ACHN (cell line): ENCODE data around the gene ST14.

ENCODE experiments used
- DNase-seq: peaks from one replicate; pipeline ENCODE4 v3.0.0-alpha.2; 2015
- in situ Hi-C: cut with HindIII; loops from 2 replicates; pipeline ENCODE4 v1.10.0; 2017; ENCODE audit warnings: low sequenced_read_pairs, low pct_ligation_motif_present, low pct_unique_long_range_greater_than_20kb

The ST14 gene

DNA sequence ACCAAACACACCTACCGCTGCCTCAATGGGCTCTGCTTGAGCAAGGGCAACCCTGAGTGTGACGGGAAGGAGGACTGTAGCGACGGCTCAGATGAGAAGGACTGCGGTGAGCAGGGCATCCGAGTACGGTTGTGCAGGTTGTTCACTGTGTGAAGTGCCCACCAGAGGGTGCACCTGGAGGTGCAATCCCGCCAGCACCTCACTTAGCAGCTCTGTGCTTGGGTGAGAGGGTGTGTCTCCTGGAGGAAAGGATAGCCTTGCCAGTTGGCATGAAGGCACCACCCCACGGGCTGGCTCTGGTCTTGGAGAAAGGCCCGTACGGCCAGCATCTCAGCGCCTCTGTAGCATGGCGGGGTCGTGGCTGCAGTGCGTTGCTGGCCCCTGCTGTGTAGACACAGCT is 39.4 kb downstream of the ST14 start:
- in situ Hi-C loops = no loop called here
- no peak for DNase-seq

DNA sequence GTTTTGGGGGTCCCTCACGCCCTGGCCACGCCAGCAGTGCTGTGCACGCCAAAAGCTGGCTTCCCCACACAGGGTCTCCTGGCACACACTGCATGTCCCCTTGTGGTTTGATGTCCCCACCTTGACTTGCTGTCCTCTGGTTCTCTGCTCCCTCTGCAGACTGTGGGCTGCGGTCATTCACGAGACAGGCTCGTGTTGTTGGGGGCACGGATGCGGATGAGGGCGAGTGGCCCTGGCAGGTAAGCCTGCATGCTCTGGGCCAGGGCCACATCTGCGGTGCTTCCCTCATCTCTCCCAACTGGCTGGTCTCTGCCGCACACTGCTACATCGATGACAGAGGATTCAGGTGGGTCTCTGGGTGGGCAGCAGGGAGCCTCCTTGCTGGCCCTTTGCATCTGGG is 40.2 kb downstream of the ST14 start:
- no peak for DNase-seq
- in situ Hi-C loops = no loop called here

DNA sequence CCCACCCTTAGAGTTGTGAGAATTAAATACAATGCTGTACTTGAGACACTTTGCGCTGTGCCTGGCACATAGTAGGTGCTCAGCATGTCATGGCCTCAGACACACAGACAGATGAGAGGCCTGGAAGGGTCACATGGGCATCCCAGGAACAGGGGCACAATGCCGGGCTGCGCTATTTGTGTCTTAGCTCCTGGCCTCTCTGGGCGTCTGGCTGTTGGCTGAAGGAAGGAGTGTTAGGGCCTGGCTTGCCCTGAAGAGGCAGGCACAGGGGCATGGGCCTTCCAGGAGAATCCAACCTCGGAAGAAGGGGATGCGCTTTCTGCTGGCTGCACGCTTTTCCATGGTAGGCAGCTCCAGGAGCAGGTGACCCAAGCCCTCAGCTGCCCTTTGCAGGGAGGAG is 41.4 kb downstream of the ST14 start:
- in situ Hi-C loops = no loop called here
- DNase-seq = no peak

DNA sequence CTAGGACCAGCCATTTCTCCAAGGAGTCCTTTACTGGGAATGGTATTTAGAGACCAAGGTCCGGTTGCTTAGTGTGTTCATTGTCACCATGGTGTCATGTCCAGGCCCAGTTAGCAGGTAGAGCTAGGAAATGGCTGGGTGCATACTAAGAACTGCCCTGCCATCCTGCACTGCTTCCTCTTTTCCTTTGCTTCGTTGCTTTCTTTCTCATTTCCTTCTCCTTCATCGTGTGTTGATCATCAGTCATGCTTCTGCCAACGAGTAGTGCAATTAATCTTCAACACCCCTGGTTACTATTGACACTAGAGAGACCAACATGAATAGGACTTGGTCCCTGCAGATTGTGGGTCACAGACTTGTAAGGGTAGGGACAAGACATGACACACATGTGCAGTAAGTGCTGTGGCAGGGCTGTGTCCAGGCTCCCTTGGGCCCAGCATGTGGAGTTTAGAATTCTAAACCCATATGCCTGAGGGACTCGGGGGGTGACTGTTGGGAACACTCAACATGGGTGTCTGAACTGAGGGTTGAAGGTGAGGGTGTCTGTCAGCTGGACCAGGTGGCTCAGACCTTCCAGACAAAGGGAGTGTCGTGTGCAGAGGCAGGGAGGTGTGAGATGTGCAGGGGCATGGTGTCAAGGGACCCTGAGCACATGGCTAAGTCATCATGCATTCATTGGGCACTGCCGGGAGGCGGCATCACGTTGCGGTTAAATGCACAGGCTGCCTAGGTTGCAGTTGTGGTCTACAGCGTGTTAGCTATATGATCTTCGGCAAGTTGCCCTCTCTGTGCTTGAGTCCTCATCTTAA is 42.6 kb downstream of the ST14 start:
- no peak for DNase-seq
- in situ Hi-C loops = no loop called here

DNA sequence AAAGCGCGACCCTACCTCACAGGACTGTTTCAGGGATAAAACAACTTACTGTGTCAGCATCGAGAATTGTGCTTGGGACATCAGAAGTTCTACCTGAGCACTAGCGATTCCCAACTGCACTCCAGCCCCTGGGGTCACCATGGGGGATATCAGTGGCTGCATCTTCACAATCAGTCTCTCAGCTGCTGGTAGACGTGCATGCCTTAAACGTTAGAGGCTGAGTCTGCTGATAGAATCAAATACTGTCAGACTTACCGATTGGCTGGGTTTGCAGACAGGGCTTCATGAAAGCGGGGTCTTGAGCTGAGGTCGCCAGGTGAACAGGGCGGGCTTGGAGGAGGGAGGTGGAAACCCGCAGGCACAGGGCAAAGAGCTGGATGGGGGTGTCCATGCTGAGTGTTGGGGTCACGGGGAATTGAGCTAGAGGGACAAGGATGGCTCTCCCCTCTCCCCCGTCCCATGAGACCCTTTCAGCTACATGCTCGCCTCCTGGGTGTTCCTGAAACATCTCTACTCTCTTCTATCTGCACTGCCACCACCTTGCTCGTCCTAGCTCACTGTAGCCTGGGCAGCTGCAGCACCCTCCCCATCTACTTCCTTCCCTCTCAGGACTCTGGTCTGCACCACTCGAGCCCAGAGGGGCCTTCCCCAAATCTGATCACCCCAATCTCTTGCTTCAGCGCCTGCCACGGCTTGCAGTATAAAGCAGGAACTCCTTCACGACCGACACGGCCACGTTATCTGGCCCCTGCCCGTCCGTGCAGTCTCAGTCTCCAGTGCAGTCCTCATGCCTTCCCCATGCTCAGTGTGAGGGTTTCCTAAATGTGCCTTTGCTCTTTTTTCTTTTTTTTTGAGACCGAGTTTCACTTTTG is 43.5 kb downstream of the ST14 start:
- no peak for DNase-seq
- in situ Hi-C loops = no loop called here

DNA sequence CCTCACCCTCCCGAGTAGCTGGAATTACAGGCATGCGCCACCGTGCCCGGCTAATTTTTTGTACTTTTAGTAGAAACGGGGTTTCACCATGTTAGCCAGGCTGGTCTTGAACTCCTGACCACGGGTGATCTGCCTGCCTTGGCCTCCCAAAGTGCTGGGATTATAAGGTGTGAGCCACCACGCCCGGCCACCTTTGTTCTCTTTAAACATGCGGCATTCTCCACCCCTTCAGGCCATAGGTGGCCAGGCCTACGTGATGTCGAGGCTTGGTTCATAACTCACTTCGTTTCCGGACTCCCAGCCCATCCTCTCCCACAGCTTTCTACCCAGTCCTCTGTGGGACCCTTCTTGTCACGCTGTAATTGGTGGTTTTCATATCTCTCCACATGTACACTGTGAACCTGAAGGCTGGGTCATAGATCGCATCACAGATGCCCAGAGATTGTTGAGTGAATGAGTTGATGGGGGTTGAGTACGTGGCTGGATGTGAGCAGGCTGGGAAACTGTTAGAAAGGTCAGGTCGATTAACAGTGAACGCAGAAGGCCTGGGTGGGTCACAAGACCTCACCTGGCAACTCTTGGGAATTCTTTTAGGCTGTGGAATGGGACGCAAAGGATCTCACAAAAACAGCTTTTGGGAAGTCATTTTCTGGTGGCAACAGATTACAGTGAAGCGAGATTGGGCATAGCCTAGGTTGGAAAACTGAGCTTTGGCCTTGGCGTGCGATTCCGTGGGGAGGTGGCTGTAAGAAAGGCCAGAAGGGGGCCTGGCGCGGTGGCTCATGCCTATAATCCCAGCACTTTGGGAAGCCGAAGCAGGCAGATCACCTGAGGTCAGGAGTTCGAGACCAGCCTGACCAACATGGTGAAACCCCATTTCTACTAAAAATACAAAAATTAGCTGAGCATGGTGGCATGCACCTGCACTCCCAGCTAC is 44.5 kb downstream of the ST14 start:
- in situ Hi-C loops = no loop called here
- DNase-seq = no peak

DNA sequence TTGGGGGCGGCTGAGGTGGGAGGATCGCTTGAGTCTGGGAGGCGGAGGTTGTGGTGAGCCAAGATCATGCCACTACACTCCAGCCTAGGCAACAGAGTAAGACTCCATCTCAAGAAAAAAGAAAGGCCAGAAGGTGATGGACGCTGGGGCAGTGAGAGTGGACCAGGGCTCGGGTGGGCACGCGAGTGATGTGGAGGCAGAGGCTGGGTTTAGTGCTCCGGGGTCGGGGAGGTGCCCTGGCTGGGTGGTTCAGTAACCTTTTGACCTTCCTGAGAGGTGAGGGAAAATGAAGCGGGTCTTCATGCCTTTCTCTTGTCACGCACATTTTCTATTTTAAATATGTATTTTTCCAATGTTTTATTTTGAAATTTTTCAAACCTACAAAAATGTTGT is 45.1 kb downstream of the ST14 start:
- in situ Hi-C loops = no loop called here
- no peak for DNase-seq

DNA sequence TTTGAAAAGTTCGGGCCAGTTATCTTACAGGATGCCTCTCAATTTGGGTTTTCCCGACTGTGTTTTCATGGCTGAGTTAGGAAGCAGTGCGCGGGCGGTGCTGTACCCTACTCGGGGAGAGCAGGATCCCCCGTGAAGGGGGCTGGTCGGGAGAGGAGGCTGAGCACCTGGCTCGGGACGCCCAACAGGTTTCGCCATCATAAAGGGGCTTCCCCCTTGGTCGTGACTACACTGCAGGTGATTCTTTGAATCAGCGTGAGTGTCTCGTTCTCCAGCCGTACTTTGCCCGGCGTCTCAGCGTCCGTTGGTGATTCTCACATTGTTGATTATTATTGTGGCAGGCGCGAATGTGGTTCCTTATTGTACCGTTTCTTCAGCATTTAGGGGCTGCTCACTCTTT is 46.6 kb downstream of the ST14 start:
- DNase-seq = no peak
- in situ Hi-C loops = no loop called here

DNA sequence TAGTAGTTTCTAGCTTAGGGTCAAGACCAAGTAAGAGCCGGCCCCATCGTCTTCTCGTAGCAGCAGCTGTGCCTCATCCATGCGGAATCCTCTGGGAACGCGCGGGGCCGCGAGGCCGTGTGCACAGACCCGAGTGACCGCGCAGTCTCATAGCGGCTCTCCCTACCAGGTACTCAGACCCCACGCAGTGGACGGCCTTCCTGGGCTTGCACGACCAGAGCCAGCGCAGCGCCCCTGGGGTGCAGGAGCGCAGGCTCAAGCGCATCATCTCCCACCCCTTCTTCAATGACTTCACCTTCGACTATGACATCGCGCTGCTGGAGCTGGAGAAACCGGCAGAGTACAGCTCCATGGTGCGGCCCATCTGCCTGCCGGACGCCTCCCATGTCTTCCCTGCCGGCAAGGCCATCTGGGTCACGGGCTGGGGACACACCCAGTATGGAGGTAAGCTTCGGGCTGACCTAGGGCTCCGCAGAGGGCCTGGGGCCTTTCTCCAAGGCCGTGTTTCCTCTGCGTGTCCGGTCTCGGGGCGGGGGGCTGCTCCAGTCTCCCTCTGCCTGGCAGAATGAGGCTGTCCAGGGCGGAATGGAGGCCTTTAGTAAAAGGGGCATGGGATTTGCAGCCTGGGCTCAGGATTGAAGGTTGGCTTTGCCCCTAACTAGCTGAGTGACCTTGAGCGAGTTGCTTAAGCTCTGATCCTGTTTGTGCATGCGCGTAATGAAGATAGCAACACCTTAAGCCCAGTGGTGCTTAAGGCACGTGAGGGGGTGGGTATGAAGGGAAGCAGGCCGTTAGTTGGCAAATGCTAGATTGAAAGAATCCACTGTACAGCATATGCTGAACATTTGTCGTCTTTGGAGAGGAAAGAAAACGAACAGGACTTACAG is 48.9 kb downstream of the ST14 start:
- no peak for DNase-seq
- in situ Hi-C loops = no loop called here

DNA sequence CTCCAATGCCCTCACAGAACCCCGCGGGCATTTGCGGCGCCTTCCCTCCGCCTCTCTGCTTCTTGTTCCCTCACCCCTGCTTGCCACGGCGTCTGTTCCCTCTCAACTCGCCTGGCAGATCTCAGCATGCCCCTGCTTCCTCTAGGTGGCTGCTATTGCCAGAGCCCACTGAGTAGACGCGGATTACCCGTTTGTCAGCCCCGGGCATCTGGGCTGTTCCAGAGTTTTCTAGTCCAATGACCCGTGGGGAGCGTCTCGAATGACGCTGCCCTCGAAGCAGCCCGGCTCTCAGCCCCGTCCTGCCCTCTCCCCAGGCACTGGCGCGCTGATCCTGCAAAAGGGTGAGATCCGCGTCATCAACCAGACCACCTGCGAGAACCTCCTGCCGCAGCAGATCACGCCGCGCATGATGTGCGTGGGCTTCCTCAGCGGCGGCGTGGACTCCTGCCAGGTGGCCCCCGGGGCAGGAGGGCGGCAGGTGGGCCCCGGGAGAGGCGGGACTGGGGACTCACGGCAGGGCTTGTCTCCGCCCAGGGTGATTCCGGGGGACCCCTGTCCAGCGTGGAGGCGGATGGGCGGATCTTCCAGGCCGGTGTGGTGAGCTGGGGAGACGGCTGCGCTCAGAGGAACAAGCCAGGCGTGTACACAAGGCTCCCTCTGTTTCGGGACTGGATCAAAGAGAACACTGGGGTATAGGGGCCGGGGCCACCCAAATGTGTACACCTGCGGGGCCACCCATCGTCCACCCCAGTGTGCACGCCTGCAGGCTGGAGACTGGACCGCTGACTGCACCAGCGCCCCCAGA is 49.7 kb downstream of the ST14 start:
- in situ Hi-C loops = no loop called here
- no peak for DNase-seq

DNA sequence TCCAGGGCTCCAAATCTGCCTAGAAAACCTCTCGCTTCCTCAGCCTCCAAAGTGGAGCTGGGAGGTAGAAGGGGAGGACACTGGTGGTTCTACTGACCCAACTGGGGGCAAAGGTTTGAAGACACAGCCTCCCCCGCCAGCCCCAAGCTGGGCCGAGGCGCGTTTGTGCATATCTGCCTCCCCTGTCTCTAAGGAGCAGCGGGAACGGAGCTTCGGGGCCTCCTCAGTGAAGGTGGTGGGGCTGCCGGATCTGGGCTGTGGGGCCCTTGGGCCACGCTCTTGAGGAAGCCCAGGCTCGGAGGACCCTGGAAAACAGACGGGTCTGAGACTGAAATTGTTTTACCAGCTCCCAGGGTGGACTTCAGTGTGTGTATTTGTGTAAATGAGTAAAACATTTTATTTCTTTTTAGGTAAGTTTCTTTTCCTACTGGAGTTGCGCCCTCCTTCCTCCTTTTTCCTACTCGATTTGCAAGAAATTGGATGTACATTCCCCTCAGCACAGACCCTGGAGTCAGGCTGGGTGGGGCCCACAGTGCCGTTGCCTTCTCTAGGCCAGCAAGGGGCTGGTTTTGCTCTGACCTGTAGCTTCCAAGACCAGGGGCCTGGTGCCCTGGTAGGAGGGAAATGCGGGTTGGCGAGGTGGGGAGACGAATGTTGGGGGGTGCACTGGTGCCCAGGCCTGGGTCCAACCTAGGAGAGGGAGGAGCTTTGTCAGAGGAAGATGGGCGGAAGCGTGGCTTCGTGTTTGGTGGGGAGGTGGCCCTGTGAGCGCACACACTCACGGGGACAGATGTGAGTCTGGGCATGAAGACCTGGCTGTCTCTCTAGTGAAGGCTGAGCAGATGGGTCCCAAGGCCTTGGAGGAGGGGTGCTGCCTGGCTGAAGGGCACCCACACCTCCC is 50.6 kb downstream of the ST14 start:
- in situ Hi-C loops = no loop called here
- DNase-seq = no peak

DNA sequence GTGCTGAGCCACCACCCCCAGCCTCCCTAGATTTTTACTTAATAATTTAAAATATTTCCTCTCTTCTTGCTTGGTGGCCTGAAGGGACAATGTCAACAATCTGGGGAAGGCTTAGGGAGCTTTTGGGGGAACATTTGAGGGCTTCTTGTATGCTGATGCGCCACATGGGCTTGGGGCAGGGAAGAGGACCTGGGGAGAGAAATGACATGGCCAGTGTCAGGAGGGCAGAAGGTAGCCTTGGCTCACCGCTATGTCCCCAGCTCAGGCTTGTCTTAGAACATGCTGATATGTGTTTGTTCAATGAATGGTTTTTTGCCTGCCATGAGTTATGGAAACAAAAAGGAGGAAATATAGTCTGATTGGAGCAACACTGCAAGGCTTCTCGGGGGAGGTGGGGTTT is 51.6 kb downstream of the ST14 start:
- DNase-seq = no peak
- in situ Hi-C loops = no loop called here

DNA sequence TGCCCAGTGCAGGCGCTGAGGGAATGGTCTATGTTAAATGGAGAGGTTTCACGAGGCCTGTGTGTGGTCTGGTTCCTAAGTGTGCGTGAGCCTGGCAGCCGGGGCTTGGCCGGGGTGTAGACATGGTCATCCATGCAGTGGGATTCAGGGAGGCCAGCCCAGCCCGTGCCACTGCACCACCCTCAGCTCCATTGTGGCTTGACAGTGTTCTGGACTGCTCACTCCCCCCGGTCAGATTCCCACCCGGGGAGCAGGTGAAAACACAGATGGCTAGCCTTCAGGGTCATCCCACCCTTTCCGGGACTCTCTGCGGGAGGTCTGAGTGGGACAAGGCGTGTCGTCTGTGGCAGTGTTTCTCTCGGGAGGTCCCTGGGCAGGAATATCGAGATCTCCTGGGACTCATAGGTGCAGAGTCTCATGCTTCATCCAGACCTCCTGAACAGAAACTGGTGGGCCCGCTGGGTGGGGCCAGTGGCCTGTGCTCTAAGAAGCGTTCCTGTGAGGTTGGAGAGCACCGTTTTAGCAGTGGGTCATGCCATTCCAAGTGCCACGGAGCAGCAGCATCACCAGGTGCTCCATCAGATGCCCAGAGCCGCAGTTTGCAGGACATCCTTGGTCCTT is 52.3 kb downstream of the ST14 start:
- no peak for DNase-seq
- in situ Hi-C loops = no loop called here

DNA sequence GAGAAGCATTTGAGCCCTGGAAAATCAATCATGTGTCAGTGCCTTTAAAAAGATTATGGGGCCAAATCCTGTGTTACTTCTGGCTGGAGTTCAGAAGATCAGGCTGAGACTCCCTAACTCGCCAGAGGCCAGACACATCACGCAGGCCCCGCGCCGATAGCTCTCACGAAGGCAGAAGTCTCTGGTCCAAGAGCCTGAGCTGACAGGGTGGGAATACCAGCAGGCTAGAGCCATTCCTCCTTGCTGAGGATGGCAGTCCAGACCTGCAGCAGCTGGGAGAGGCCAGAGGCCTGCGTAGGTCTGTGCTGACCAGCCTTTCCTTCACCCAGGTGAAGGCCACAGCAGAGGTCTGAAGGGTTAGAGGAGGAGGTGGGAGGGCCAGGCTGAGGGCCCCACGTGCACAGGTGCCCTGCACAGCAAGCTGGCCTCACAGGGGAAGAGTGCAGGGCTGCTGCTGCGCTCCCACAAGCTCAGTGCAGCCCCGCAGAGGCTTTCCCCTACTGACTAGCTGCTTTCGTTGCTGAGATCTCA is 52.9 kb downstream of the ST14 start:
- in situ Hi-C loops = no loop called here
- DNase-seq = no peak

DNA sequence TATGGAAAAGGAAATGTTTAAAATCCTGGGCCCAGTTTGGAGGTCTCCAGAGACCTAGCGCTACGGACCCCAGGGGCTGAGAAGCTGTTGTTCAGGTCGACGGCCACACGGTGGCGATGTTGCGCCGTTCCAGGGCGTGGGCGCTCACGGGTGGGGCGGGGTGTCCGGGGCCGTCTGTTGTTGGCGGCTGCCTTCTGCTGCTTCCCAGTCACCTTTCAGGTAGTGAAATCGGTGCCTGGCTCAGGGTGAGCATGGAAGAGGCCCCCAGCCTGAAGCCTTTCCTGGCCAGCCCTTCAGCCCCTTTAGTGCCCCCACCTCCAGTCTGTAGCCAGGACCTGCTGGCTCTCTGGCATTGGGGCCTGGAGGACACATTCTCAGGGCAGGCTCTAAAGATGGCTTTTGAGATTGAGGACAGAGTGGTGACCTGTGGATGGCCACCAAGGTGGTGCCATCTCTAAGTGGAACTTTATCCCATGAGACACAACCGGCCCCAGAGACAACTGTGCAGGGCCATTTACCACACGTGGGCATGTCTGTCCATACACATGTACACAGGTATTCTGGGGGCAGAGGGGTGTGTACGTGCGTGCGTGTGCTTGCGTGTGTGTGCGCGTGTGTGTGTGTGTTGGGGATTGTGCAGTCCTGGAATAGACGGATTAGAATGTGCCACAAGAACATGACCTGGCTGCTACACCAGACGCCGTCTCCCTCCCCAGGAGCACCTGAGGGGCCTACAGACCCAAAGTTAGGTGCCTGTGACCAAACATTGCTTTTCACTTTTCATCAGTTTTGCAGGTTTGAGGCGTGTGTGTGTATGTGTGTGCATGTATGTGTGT is 53.8 kb downstream of the ST14 start:
- peak; percentile 35 for DNase-seq
- in situ Hi-C loops = no loop called here
